GM12878 (cell line): ENCODE results near the gene PPFIBP1. TPM values are rescaled to one million over a fixed set of nuclear protein-coding genes. Genes with fewer than 3 reads are reported as not detected.
A peak's percentile ranks its signal among the peaks of the same experiment; 100 is the strongest.

Experiments
- ATAC-seq: fragments of 200-7000 bp; cut with Tn5 transposase; 3 replicates; pipeline ENCODE4 v1.9.1; 2020; ENCODE audit warnings: mild to moderate bottlenecking, moderate library complexity
- BruUV-seq: library from RNA; stranded (reverse); fragments of 400-500 nt; replicated peaks from 2 replicates; lab custom pipeline; 2021; lab: Mats Ljungman, UMichigan
- CTCF ChIA-PET: fragments of 300-600 bp; sonication (Branson Sonifier 250); formaldehyde crosslinking; extraction: SDS; loops from one replicate; lab custom pipeline; 2021; ENCODE audit warnings: inconsistent platforms; lab: Yijun Ruan, JAX
- POLR2A ChIA-PET: fragments of 350-600 bp; formaldehyde crosslinking; extraction: SDS; loops from one replicate; lab custom pipeline; 2021; ENCODE audit warnings: inconsistent platforms; lab: Charles Lee
- RAD21 ChIA-PET: fragments of 300-600 bp; sonication (Branson Sonifier 250); formaldehyde crosslinking; loops from one replicate; lab custom pipeline; 2023; ENCODE audit warnings: antibody characterized with exemption; ENCODE audit not compliant: unreplicated experiment; lab: Charles Lee
- SMC1A ChIA-PET: fragments of 300-600 bp; sonication (Branson Sonifier 250); formaldehyde crosslinking; loops from one replicate; lab custom pipeline; 2023; ENCODE audit not compliant: unreplicated experiment, uncharacterized antibody; lab: Charles Lee
- DNase-seq: peaks from one replicate; pipeline ENCODE4 v3.0.0-alpha.2; 2011; ENCODE audit warnings: low read depth, low spot score
- FAIRE-seq: peaks from 3 replicates; lab custom pipeline; 2011; peaks lifted over from hg19 to GRCh38; lab: Jason Lieb, UNC
- H2AFZ ChIP-seq: 2 replicates; pipeline ENCODE4 v1.6.0; 2011; ENCODE audit warnings: low read depth, low read length, control low read depth; ENCODE audit not compliant: control insufficient read depth
- H3K27ac ChIP-seq: 2 replicates; pipeline ENCODE4 v1.5.1; 2011; ENCODE audit warnings: control low read depth; ENCODE audit not compliant: control insufficient read depth, insufficient read depth
- H3K27me3 ChIP-seq, 2 experiments: replicated peaks in 1 of 2; 2 replicates each; pipeline versions ENCODE4 v1.6.0 to v1.6.1; 2011; ENCODE audit warnings: low read length in 1 of 2; ENCODE audit not compliant: control insufficient read depth in 2 of 2, insufficient read depth in 2 of 2
- H3K36me3 ChIP-seq, 2 experiments: 2 replicates each; pipeline ENCODE4 v1.5.1; 2011; ENCODE audit warnings: low read length in 1 of 2; ENCODE audit not compliant: control insufficient read depth in 2 of 2, insufficient read depth in 2 of 2
- H3K4me1 ChIP-seq: 2 replicates; pipeline ENCODE4 v1.6.1; 2011; ENCODE audit warnings: mild to moderate bottlenecking, low read length, moderate library complexity, mixed read lengths; ENCODE audit not compliant: control insufficient read depth, insufficient read depth
- H3K4me2 ChIP-seq: 2 replicates; pipeline ENCODE4 v1.6.0; 2011; ENCODE audit warnings: control low read depth; ENCODE audit not compliant: control insufficient read depth, insufficient read depth
- H3K4me3 ChIP-seq: fragments of 200-600 bp; sonication (generic); 2 replicates; pipeline ENCODE4 v1.5.1; 2016
- H3K79me2 ChIP-seq: 2 replicates; pipeline ENCODE4 v1.6.0; 2011; ENCODE audit warnings: low read length; ENCODE audit not compliant: control insufficient read depth, insufficient read depth
- H3K9ac ChIP-seq: 2 replicates; pipeline ENCODE4 v1.8.0; 2011; ENCODE audit warnings: low read length, control low read depth, mixed read lengths; ENCODE audit not compliant: control insufficient read depth, insufficient read depth
- H3K9me3 ChIP-seq: replicated peaks from 3 replicates; pipeline ENCODE4 v1.5.1; 2011; ENCODE audit warnings: mild to moderate bottlenecking, low read length; ENCODE audit not compliant: control insufficient read depth, insufficient read depth
- H4K20me1 ChIP-seq: 2 replicates; pipeline ENCODE4 v1.6.0; 2011; ENCODE audit not compliant: control insufficient read depth, insufficient read depth
- BCL11A ChIP-seq: IDR thresholded peaks from 2 replicates; pipeline ENCODE4 v1.6.1; 2011; ENCODE audit warnings: low read depth, low read length
- CREM ChIP-seq: IDR thresholded peaks from 2 replicates; pipeline ENCODE4 v1.6.1; 2014; ENCODE audit warnings: antibody characterized with exemption, low read depth
- IKZF1 ChIP-seq: fragments of 450-650 bp; conservative IDR thresholded peaks from 2 replicates; pipeline ENCODE4 v1.6.1; 2017; ENCODE audit warnings: antibody characterized with exemption, mild to moderate bottlenecking
- IRF4 ChIP-seq: IDR thresholded peaks from 2 replicates; pipeline ENCODE4 v1.6.1; 2011; ENCODE audit warnings: low read depth, low read length
- MEF2A ChIP-seq: IDR thresholded peaks from 2 replicates; pipeline ENCODE4 v1.6.1; 2011; ENCODE audit warnings: low read depth, mild to moderate bottlenecking, low read length, moderate library complexity; ENCODE audit not compliant: insufficient read depth
- MXI1 ChIP-seq: fragments of 150-350 bp; IDR thresholded peaks from 2 replicates; pipeline ENCODE4 v1.6.1; 2011; ENCODE audit warnings: low read depth, mild to moderate bottlenecking, inconsistent platforms, low read length, improper control_type of control experiment
- NFXL1 ChIP-seq: fragments of 450-650 bp; IDR thresholded peaks from 2 replicates; pipeline ENCODE4 v1.6.1; 2017; ENCODE audit warnings: antibody characterized with exemption, mild to moderate bottlenecking, borderline replicate concordance
- RELB ChIP-seq: fragments of 450-650 bp; IDR thresholded peaks from 2 replicates; pipeline ENCODE4 v1.6.1; 2017; ENCODE audit warnings: low read depth, mild to moderate bottlenecking, moderate library complexity
- TCF7 ChIP-seq: IDR thresholded peaks from 2 replicates; pipeline ENCODE4 v1.6.1; 2014; ENCODE audit warnings: antibody characterized with exemption, borderline replicate concordance
- ZBED1 ChIP-seq: IDR thresholded peaks from 2 replicates; pipeline ENCODE4 v1.6.1; 2016; ENCODE audit warnings: borderline replicate concordance
- ZNF622 ChIP-seq: fragments of 450-650 bp; IDR thresholded peaks from 2 replicates; pipeline ENCODE4 v1.6.1; 2017; ENCODE audit warnings: mild to moderate bottlenecking, inconsistent platforms
- whole genome bisulfite sequencing: methylation state at CpG from one replicate; pipeline ENCODE4 v1.1.6; 2016; ENCODE audit warnings: low lambda C conversion rate; ENCODE audit not compliant: insufficient replicate concordance, insufficient coverage; ENCODE audit errors: missing lambda C conversion rate; 5-methylcytosine and 5-hydroxymethylcytosine counted together
- in situ Hi-C: fragments of 300-500 bp; cut with MboI; formaldehyde crosslinking; loops from 9 replicates; pipeline ENCODE4 v1.14.3; 2018; ENCODE audit warnings: mixed read lengths
- intact Hi-C: fragments of 100-400 bp; cut with micrococcal nuclease; formaldehyde crosslinking; loops from one replicate; pipeline ENCODE4 v1.14.2; 2022; ENCODE audit not compliant: unreplicated experiment
- polyA plus RNA-seq, 11 experiments: library from polyadenylated mRNA; depleted of rRNA in 4 of 11; unstranded in 6 of 11; stranded (reverse) in 5 of 11; fragments of >200 nt; fragmentation: Nextera tagmentation in 4 of 11; fragmentation: Illumina TruSeq in 1 of 11; extraction: Ambion mirVana in 4 of 11; extraction: Trizol in 1 of 11; gene quantifications; 1 replicate in 1 of 11; 2 replicates in 10 of 11; pipeline versions ENCODE4 v1.2.1 to v1.2.3, GENCODE V29; 2011 to 2016; ENCODE audit warnings: inconsistent platforms in 2 of 11, missing spikeins in 2 of 11, low read depth in 1 of 11
- total RNA-seq, 4 experiments: library from RNA; depleted of rRNA in 3 of 4; stranded (reverse); fragments of >200 nt in 3 of 4; fragmentation: Illumina TruSeq in 1 of 4; extraction: Trizol in 1 of 4; gene quantifications; 2 replicates each; pipeline versions ENCODE4 v1.2.1 to v1.2.3, GENCODE V29; 2013 to 2021
- TF ChIP-seq, protein P1 (sequence below): fragments of 450-650 bp; formaldehyde crosslinking; IDR thresholded peaks from 2 replicates; pipeline ENCODE4 v1.4.0; 2022; ENCODE audit warnings: mild to moderate bottlenecking, moderate library complexity
- TF ChIP-seq, protein P2 (sequence below): IDR thresholded peaks from 2 replicates; pipeline ENCODE4 v1.6.1; 2012; ENCODE audit warnings: low read length, inconsistent platforms
- TF ChIP-seq, protein P3 (sequence below): IDR thresholded peaks from 2 replicates; pipeline ENCODE4 v1.6.1; 2011; ENCODE audit warnings: borderline replicate concordance, low read depth, mild to moderate bottlenecking, moderate library complexity, mixed read lengths, low read length; ENCODE audit not compliant: insufficient read depth; ENCODE audit errors: extremely low read length

The PPFIBP1 gene
- total and polyA plus RNA-seq, 10 of the 15 experiments (the other 5 are each of a cell fraction or from before 2014, with no cell fraction given) = 0.47 to 7.8 (median 3.6) TPM

- TF ChIP-seq RELB (no peak), NFXL1 (no peak), MXI1 (no peak)
- TF ChIP-seq, protein P1, sequence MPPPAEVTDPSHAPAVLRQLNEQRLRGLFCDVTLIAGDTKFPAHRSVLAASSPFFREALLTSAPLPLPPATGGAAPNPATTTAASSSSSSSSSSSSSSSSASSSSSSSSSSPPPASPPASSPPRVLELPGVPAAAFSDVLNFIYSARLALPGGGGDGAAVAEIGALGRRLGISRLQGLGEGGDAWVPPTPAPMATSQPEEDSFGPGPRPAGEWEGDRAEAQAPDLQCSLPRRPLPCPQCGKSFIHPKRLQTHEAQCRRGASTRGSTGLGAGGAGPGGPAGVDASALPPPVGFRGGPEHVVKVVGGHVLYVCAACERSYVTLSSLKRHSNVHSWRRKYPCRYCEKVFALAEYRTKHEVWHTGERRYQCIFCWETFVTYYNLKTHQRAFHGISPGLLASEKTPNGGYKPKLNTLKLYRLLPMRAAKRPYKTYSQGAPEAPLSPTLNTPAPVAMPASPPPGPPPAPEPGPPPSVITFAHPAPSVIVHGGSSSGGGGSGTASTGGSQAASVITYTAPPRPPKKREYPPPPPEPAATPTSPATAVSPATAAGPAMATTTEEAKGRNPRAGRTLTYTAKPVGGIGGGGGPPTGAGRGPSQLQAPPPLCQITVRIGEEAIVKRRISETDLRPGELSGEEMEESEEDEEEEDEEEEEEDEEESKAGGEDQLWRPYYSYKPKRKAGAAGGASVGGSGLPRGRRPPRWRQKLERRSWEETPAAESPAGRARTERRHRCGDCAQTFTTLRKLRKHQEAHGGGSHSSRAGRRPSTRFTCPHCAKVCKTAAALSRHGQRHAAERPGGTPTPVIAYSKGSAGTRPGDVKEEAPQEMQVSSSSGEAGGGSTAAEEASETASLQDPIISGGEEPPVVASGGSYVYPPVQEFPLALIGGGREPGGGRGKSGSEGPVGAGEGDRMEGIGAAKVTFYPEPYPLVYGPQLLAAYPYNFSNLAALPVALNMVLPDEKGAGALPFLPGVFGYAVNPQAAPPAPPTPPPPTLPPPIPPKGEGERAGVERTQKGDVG (CRISPR knock-in tag) = no peak
- TF ChIP-seq, all 136 proteins: peak for 0
Observed at GRCh38 chr12:27555361-27555760, 31.4 kb downstream of the PPFIBP1 start (continued).

DNA sequence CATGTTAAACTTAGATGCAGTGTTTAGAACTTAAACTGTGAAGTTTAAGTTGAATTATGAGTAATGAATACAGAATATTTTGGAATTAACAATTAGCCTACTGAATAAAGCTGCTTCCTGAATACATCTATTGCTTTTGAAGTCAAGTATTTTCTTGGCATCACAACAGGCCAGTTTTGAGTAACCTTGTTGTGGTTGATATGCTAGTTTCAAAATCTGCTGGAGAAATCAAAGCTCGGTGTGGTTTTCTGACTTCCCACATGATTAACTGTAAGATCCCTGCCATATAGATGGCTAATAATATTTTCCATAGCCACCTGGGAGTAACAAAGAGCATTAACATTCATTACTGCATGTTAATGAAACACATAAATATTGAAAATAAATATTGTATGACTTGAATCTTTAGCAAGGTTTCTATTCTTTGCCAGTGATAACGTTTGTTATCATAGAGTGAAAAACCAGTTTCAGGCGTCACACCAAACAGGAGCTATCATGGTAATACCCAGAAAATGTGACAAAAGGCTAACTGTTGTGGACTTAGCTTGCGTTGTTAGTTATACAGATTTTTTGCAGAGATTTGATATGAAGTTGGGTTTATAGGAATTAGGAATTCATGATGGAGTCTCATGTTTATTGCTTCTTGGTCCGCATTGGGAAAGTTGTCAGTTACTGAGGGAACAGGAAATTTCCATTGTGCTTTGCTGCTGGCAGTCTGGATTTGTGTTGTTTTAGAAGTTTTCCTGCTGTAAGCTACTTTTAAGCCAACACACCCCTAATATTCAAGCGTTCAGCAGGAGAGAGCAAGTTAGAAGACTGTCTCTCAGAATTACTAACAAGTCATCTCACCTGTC is 32.1 kb downstream of the PPFIBP1 start:
- H3K9ac ChIP-seq = no peak overlapping the region
- peak; percentile 37; the same call in 1 of the 2 replicates for TF ChIP-seq IKZF1
- peak; percentile 81; the same call in 1 of the 2 replicates for TF ChIP-seq TCF7
- no peak for TF ChIP-seq ZBED1
- TF ChIP-seq, protein P2, sequence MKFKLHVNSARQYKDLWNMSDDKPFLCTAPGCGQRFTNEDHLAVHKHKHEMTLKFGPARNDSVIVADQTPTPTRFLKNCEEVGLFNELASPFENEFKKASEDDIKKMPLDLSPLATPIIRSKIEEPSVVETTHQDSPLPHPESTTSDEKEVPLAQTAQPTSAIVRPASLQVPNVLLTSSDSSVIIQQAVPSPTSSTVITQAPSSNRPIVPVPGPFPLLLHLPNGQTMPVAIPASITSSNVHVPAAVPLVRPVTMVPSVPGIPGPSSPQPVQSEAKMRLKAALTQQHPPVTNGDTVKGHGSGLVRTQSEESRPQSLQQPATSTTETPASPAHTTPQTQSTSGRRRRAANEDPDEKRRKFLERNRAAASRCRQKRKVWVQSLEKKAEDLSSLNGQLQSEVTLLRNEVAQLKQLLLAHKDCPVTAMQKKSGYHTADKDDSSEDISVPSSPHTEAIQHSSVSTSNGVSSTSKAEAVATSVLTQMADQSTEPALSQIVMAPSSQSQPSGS = peak; percentile 52; the same call in 1 of the 2 replicates
- TF ChIP-seq, protein P3, sequence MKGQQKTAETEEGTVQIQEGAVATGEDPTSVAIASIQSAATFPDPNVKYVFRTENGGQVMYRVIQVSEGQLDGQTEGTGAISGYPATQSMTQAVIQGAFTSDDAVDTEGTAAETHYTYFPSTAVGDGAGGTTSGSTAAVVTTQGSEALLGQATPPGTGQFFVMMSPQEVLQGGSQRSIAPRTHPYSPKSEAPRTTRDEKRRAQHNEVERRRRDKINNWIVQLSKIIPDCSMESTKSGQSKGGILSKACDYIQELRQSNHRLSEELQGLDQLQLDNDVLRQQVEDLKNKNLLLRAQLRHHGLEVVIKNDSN = no peak
- TF ChIP-seq CREM = no peak
- 0 out of 2 replicates have a peak, but pooled peaks have one; percentile 26 for TF ChIP-seq BCL11A
- no peak for TF ChIP-seq ZNF622
- TF ChIP-seq MEF2A = 0 out of 2 replicates have a peak, but pooled peaks have one; percentile 7
- TF ChIP-seq IRF4 = peak; percentile 64

More for the DNA sequence above, 32.1 kb downstream of the PPFIBP1 start:
- Histone ChIP-seq H3K36me3 (no peaks in the 10 kb centered on the region), H2AFZ (no peak overlapping the region), H3K79me2 (no peaks in the 10 kb centered on the region; the same call in 1 of the 2 replicates), H4K20me1 (no peaks in the 10 kb centered on the region), H3K27ac (no peak overlapping the region), H3K4me2 (peak overlapping the region; percentile 25), H3K27me3 (no peaks in the 10 kb centered on the region), H3K4me3 (no peak overlapping the region), H3K9me3 (no peaks in the 10 kb centered on the region), H3K4me1 (peaks cover 15% of the 10 kb centered on the region; the same call in 1 of the 2 replicates)
- no peak for FAIRE-seq
- ATAC-seq = peak; percentile 50
- no TSS peak for BruUV-seq
- in situ Hi-C loops (no loop called here), intact Hi-C loops (no loop called here)
- SMC1A ChIA-PET = interaction anchor here (0.6 to 1.6 kb wide), 7 partner anchors 9 to 521 kb away, joined by 3 to 4 read pairs (median 3); no protein-coding TSS in a partner anchor
- CTCF ChIA-PET = interaction anchor here (0.6 to 2.2 kb wide), 7 partner anchors 10 to 1823 kb away, joined by 3 to 4 read pairs (median 3); no protein-coding TSS in a partner anchor
- WGBS = 38% methylated on average over 6 of the region's 6 CpGs
- RAD21 ChIA-PET = no interaction called here
- no peak for DNase-seq
- POLR2A ChIA-PET = interaction anchor here (1.2 kb wide), 1 partner anchor 688 kb away, joined by 3 read pairs; no protein-coding TSS in a partner anchor
